Psoas muscle (tissue), 8 donors: ENCODE results near the gene GBP3. TPM values are rescaled to one million over a fixed set of nuclear protein-coding genes. Genes with fewer than 3 reads are reported as not detected.
"Not testable (repeated sequence)": the region's sequence is repeated elsewhere in the genome, so short reads cannot be mapped to it uniquely, and the experiment has no call there.

Experiments used
- ATAC-seq, 4 donors: fragments of 200-7000 bp; cut with Tn5 transposase; one replicate each; pipeline ENCODE4 v1.9.1; 2020; ENCODE audit warnings: moderate library complexity in 3 of 4, mild to moderate bottlenecking in 2 of 4
- DNase-seq, 2 donors: peaks; one replicate each; pipeline ENCODE4 v3.0.0-alpha.2; 2020
- H3K27ac ChIP-seq: fragments of 200-600 bp; one replicate; pipeline ENCODE4 v1.8.0; 2022
- H3K27me3 ChIP-seq, 3 donors: fragments of 200-600 bp in 1 of 3; one replicate each; pipeline versions ENCODE4 v1.6.1 to v1.8.0; 2013 to 2022; ENCODE audit warnings: low read length in 2 of 3, mild to moderate bottlenecking in 2 of 3, moderate library complexity in 1 of 3; ENCODE audit not compliant: insufficient read depth in 3 of 3
- H3K36me3 ChIP-seq, 2 donors: fragments of 200-600 bp in 1 of 2; one replicate each; pipeline versions ENCODE4 v1.6.1 to v1.8.0; 2013 to 2022; ENCODE audit warnings: low read depth in 1 of 2, mild to moderate bottlenecking in 1 of 2, moderate library complexity in 1 of 2; ENCODE audit not compliant: insufficient read depth in 1 of 2
- H3K4me1 ChIP-seq: fragments of 200-600 bp; one replicate; pipeline ENCODE4 v1.8.0; 2022
- H3K4me3 ChIP-seq: fragments of 200-600 bp; one replicate; pipeline ENCODE4 v1.8.0; 2022; ENCODE audit warnings: mild to moderate bottlenecking
- H3K9me3 ChIP-seq: fragments of 200-600 bp; one replicate; pipeline ENCODE4 v1.8.0; 2022
- WGBS, 3 donors: extraction: QIAGEN DNeasy Blood & Tissue Kit; methylation state at CpG; one replicate each; pipeline versions ENCODE4 v1.1.6 to v1.1.7; 2013; 5-methylcytosine and 5-hydroxymethylcytosine counted together
- intact Hi-C, 2 donors: fragments of 100-400 bp; cut with DNase I; formaldehyde crosslinking; loops; one replicate each; pipeline versions ENCODE4 v1.11.0 to v1.14.2; 2022
- polyA plus RNA-seq, 3 donors: library from polyadenylated mRNA; stranded (reverse); fragments of 200-250 nt; gene quantifications; one replicate each; pipeline ENCODE4 v1.2.3, GENCODE V29; 2013
- total RNA-seq, 4 donors: library from RNA; stranded (reverse); fragmentation: NEBNext Ultra II Directional in 2 of 4; extraction: Animal tissue kit (Norgen Biotek cat#: 25700) in 2 of 4; gene quantifications; one replicate each; pipeline versions ENCODE4 v1.2.1 to v1.2.4, GENCODE V29; 2021 to 2023
- TF ChIP-seq, protein P1 (sequence below): fragments of 200-600 bp; IDR thresholded peaks from one replicate; pipeline ENCODE4 v1.8.0; 2022; ENCODE audit warnings: antibody characterized with exemption
- donor health status: healthy with polysubstance abuse.
- donor health status: DM: no; HTN: no; CAD: no; lungs with moderate emphysema.
- donor health status: Bipolar disorder and iron deficiency.
- donor health status: healthy.
- donor health status: DM: yes; HTN: yes; CAD: no.
- donor health status: DM: no; HTN: no; CAD: no.
- donor health status: DM: no; HTN: no; CAD: no.
- donor health status: DM: yes; HTN: yes; CAD: no.

The GBP3 gene
- total and polyA plus RNA-seq, 7 donors: 0.56 to 5.3 (median 1.4) TPM

DNA sequence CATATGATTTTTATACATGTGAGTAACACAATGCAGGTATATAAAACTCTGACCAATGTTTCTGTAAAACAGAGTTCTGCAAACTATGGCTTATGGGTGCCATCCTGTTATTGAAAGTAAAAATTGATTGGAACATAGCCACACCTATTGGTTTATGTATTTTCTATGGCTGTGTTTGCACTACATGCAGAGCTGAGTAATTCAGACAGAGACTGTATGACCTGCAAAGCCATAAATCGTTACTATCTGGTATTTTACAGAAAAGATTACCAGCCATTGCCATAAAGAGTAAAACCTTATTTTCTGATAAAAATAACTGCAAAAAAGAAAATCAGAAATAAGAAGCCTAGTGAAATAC, 29.3 kb upstream of the GBP3 start:
- H3K36me3 ChIP-seq: peaks cover 0 to 31% of the 10 kb centered on the region in 2 donors
- WGBS, 3 donors: 88 to 94% (median 90%) methylated on average over 1 of the region's 1 CpG

DNA sequence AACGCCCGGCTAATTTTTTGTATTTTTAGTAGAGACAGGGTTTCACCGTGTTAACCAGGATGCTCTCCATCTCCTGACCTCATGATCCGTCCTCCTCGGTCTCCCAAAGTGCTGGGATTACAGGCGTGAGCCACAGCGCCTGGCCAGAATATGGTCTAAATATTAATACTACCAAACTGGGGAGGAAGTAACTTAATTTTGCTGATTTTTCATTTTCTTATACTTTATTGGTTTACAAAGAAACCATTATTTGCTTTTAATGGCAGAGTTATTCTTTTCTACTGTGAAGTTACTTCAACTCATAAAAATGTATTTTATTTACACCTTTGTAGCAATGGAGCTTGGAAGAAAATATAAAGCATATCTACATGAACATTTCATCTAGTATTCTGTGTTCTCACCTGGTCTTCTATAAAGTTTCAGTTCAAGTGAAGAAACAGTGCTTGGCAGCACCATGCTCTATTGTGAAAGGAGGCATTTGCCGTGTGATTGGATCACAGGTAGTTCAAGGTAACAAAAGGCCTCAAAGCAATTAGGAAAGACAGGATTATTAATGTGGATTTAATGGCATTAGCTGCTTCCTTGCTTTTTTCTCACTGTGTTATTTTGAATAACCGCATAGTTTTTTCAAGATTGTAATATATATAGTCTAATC, 28.8 kb upstream of the GBP3 start:
- Histone ChIP-seq H3K36me3 (peaks cover 0 to 26% of the 10 kb centered on the region in 2 donors), H3K27ac (no peak overlapping the region), H3K27me3 (no peaks in the 10 kb centered on the region), H3K9me3 (no peaks in the 10 kb centered on the region), H3K4me3 (no peak overlapping the region), H3K4me1 (no peaks in the 10 kb centered on the region)
- TF ChIP-seq, protein P1, sequence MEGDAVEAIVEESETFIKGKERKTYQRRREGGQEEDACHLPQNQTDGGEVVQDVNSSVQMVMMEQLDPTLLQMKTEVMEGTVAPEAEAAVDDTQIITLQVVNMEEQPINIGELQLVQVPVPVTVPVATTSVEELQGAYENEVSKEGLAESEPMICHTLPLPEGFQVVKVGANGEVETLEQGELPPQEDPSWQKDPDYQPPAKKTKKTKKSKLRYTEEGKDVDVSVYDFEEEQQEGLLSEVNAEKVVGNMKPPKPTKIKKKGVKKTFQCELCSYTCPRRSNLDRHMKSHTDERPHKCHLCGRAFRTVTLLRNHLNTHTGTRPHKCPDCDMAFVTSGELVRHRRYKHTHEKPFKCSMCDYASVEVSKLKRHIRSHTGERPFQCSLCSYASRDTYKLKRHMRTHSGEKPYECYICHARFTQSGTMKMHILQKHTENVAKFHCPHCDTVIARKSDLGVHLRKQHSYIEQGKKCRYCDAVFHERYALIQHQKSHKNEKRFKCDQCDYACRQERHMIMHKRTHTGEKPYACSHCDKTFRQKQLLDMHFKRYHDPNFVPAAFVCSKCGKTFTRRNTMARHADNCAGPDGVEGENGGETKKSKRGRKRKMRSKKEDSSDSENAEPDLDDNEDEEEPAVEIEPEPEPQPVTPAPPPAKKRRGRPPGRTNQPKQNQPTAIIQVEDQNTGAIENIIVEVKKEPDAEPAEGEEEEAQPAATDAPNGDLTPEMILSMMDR: no peak
- 86 to 92% (median 90%) methylated on average over 9 of the region's 9 CpGs for WGBS, 3 donors
- ATAC-seq (no peak), DNase-seq (no peak)
- intact Hi-C loops: no loop called here

More for the DNA sequence above, 29.3 kb upstream of the GBP3 start:
- no peaks in the 10 kb centered on the region for H3K9me3 ChIP-seq
- no peak overlapping the region for H3K4me3 ChIP-seq
- intact Hi-C loops: no loop called here
- no peak overlapping the region for H3K27ac ChIP-seq
- DNase-seq (no peak), ATAC-seq (no peak)
- H3K27me3 ChIP-seq: no peaks in the 10 kb centered on the region
- TF ChIP-seq, protein P1: no peak
- no peaks in the 10 kb centered on the region for H3K4me1 ChIP-seq

DNA sequence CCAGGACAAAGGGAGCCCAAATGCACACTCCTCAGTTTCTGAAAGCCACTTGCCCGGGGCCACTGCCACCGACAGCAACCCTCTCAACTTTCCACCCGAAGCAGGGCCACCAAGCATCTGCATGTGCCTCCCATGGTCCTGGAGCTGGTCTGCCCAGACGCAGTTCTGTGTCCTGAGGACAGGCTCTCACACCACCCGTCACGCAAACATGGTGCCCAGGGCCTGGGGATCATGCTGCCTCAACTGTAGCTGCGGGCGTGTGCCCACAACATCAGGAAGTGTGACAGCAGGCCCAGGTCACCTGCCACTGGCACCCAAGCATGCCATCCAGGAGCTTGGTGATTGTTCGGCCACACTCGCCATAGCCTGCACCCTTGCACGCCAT, 28.0 kb upstream of the GBP3 start:
- Histone ChIP-seq H3K36me3 (peaks cover 0 to 21% of the 10 kb centered on the region in 2 donors), H3K9me3 (no peaks in the 10 kb centered on the region), H3K4me1 (no peaks in the 10 kb centered on the region), H3K27ac (no peak overlapping the region), H3K4me3 (no peak overlapping the region), H3K27me3 (no peaks in the 10 kb centered on the region)
- intact Hi-C loops: no loop called here
- TF ChIP-seq, protein P1: no peak
- no peak for DNase-seq
- WGBS, 3 donors: 94 to 98% (median 97%) methylated on average over 11 of the region's 11 CpGs
- no peak for ATAC-seq

- H3K27ac ChIP-seq, H3K4me1 ChIP-seq, DNase-seq, H3K4me3 ChIP-seq, ATAC-seq, H3K27me3 ChIP-seq, intact Hi-C loops, H3K9me3 ChIP-seq: not testable (repeated sequence)
- WGBS, 3 donors: 71 to 78% (median 72%) methylated on average over 9 of the region's 9 CpGs
- H3K36me3 ChIP-seq: peaks cover 0 to 21% of the 10 kb centered on the region in 2 donors
These were observed 27.4 kb upstream of the GBP3 start for GRCh38 chr1:89049901-89050648.

- 54 to 64% (median 63%) methylated on average over 2 of the region's 4 CpGs for WGBS, 3 donors
- DNase-seq, H3K4me1 ChIP-seq, H3K9me3 ChIP-seq, H3K27me3 ChIP-seq, ATAC-seq, intact Hi-C loops, H3K4me3 ChIP-seq, H3K27ac ChIP-seq: not testable (repeated sequence)
- peaks cover 0 to 21% of the 10 kb centered on the region in 2 donors for H3K36me3 ChIP-seq
These were observed 26.5 kb upstream of the GBP3 start for GRCh38 chr1:89049187-89049586.
